AG04450 (cell line): ENCODE measurements around the gene RICTOR. TPM values are rescaled to one million over a fixed set of nuclear protein-coding genes. Genes with fewer than 3 reads are reported as not detected.

ENCODE experiments used
- CTCF ChIA-PET: fragments of 300-600, 350-600 bp; formaldehyde crosslinking; extraction: SDS; loops from one replicate; lab custom pipeline; 2022; ENCODE audit warnings: antibody characterized with exemption, inconsistent platforms; lab: Charles Lee
- POLR2A ChIA-PET: fragments of 350-600 bp; formaldehyde crosslinking; extraction: SDS; loops from one replicate; lab custom pipeline; 2021; ENCODE audit warnings: antibody characterized with exemption, inconsistent platforms; lab: Yijun Ruan, JAX
- DNase-seq: peaks from one replicate; pipeline ENCODE4 v3.0.0-alpha.2; 2011; ENCODE audit warnings: low read depth, low spot score
- H3K27ac ChIP-seq: one replicate; pipeline ENCODE4 v1.5.1; 2012; ENCODE audit warnings: low read depth, low read length, control low read depth
- H3K27me3 ChIP-seq: one replicate; pipeline ENCODE4 v1.6.0; 2012; ENCODE audit warnings: low read length; ENCODE audit not compliant: control insufficient read depth, insufficient read depth
- H3K4me3 ChIP-seq: 2 replicates; pipeline ENCODE4 v1.5.1; 2011; ENCODE audit warnings: mild to moderate bottlenecking, low read depth, low read length, control low read depth
- H3K9me3 ChIP-seq: 2 replicates; pipeline ENCODE4 v1.5.1; 2012; ENCODE audit warnings: low read length; ENCODE audit not compliant: control insufficient read depth, insufficient read depth
- CTCF ChIP-seq: IDR thresholded peaks from 2 replicates; pipeline ENCODE4 v1.5.1; 2011; ENCODE audit warnings: low read depth, low read length, control low read depth, inconsistent platforms
- polyA plus RNA-seq: library from polyadenylated mRNA; depleted of rRNA; stranded (reverse); fragments of >200 nt; gene quantifications from 2 replicates; pipeline ENCODE4 v1.2.3, GENCODE V29; 2011

The RICTOR gene
- polyA plus RNA-seq, 1 experiment: 15.6 TPM

- H3K27me3 ChIP-seq: no peaks in the 10 kb centered on the region
- no peak overlapping the region for H3K4me3 ChIP-seq
- DNase-seq: no peak
- no peaks in the 10 kb centered on the region for H3K9me3 ChIP-seq
- no peak for TF ChIP-seq CTCF
- ChIA-PET CTCF (interaction anchor here (6.4 kb wide), 1 partner anchor 20 kb away, joined by 55 read pairs; no protein-coding TSS in a partner anchor), POLR2A (interaction anchor here (0.6 to 0.7 kb wide), 2 partner anchors 20 to 32 kb away, joined by 3 read pairs; no protein-coding TSS in a partner anchor)
- peak overlapping the region; percentile 89 for H3K27ac ChIP-seq
Observed at GRCh38 chr5:39100301-39100850, 26.2 kb upstream of the RICTOR start.

GRCh38 chr5:39099831-39100230, 25.6 kb upstream of the RICTOR start:
- POLR2A ChIA-PET: no interaction called here
- no peak for TF ChIP-seq CTCF
- H3K9me3 ChIP-seq: no peaks in the 10 kb centered on the region
- no peak overlapping the region for H3K27ac ChIP-seq
- CTCF ChIA-PET: interaction anchor here (0.9 to 6.4 kb wide), 2 partner anchors 12 to 19 kb away, joined by 3 to 55 read pairs; no protein-coding TSS in a partner anchor
- no peak for DNase-seq
- H3K4me3 ChIP-seq: no peak overlapping the region
- H3K27me3 ChIP-seq: no peaks in the 10 kb centered on the region

GRCh38 chr5:39093352-39093751, 19.2 kb upstream of the RICTOR start:
- Histone ChIP-seq H3K27me3 (no peaks in the 10 kb centered on the region), H3K4me3 (no peak overlapping the region), H3K27ac (no peak overlapping the region), H3K9me3 (no peaks in the 10 kb centered on the region)
- no peak for TF ChIP-seq CTCF
- CTCF ChIA-PET: interaction anchor here (5.7 kb wide), 1 partner anchor 12 kb away, joined by 45 read pairs; no protein-coding TSS in a partner anchor
- POLR2A ChIA-PET: no interaction called here
- DNase-seq: no peak

- no peaks in the 10 kb centered on the region for H3K9me3 ChIP-seq
- DNase-seq: no peak
- ChIA-PET CTCF (interaction anchor here (5.7 kb wide), 1 partner anchor 12 kb away, joined by 45 read pairs; no protein-coding TSS in a partner anchor), POLR2A (no interaction called here)
- TF ChIP-seq CTCF: no peak
- no peaks in the 10 kb centered on the region for H3K27me3 ChIP-seq
- H3K4me3 ChIP-seq: no peak overlapping the region
- H3K27ac ChIP-seq: peak overlapping the region; percentile 59
Observed at GRCh38 chr5:39092581-39093351, 18.6 kb upstream of the RICTOR start.
